Endodermal cell (in vitro differentiated cells): Measurements from ENCODE around the gene COL11A2. TPM values are rescaled to one million over a fixed set of nuclear protein-coding genes. Genes with fewer than 3 reads are reported as not detected.

Experiments
- DNase-seq: peaks from one replicate; pipeline ENCODE4 v3.0.0-alpha.2; 2017
- H3K27ac ChIP-seq: 2 replicates; pipeline ENCODE4 v1.5.1; 2013; ENCODE audit warnings: mild to moderate bottlenecking, low read depth, low read length, moderate library complexity
- H3K27me3 ChIP-seq: 2 replicates; pipeline ENCODE4 v1.6.1; 2013; ENCODE audit warnings: mild to moderate bottlenecking, low read length, moderate library complexity; ENCODE audit not compliant: insufficient read depth, control insufficient read depth, poor library complexity, severe bottlenecking
- H3K36me3 ChIP-seq: 2 replicates; pipeline ENCODE4 v1.7.0; 2013; ENCODE audit warnings: mild to moderate bottlenecking, low read length, moderate library complexity; ENCODE audit not compliant: control insufficient read depth, insufficient read depth
- H3K4me1 ChIP-seq: one replicate; pipeline ENCODE4 v1.7.0; 2013; ENCODE audit warnings: low read length; ENCODE audit not compliant: control insufficient read depth, insufficient read depth
- H3K4me3 ChIP-seq: 2 replicates; pipeline ENCODE4 v1.5.1; 2013; ENCODE audit warnings: mild to moderate bottlenecking, low read length, moderate library complexity
- H3K9ac ChIP-seq: 2 replicates; pipeline ENCODE4 v1.6.1; 2013; ENCODE audit warnings: mild to moderate bottlenecking, low read length, moderate library complexity; ENCODE audit not compliant: poor library complexity, severe bottlenecking; ENCODE audit errors: extremely low read depth
- H3K9me3 ChIP-seq: 2 replicates; pipeline ENCODE4 v1.6.1; 2013; ENCODE audit warnings: mild to moderate bottlenecking, low read length, moderate library complexity; ENCODE audit not compliant: control insufficient read depth
- H3K27ac Mint-ChIP-seq: 2 replicates; pipeline ENCODE4 v1.8.0; 2020; ENCODE audit warnings: mixed read lengths
- H3K27me3 Mint-ChIP-seq: 2 replicates; pipeline ENCODE4 v1.8.0; 2021; ENCODE audit warnings: mild to moderate bottlenecking, mixed read lengths; ENCODE audit not compliant: insufficient read depth
- H3K36me3 Mint-ChIP-seq: 2 replicates; pipeline ENCODE4 v1.8.0; 2020; ENCODE audit warnings: low read depth, mixed read lengths
- H3K4me1 Mint-ChIP-seq: 2 replicates; pipeline ENCODE4 v1.8.0; 2020; ENCODE audit warnings: mixed read lengths
- H3K4me3 Mint-ChIP-seq: 2 replicates; pipeline ENCODE4 v1.8.0; 2020; ENCODE audit warnings: mild to moderate bottlenecking, moderate library complexity, mixed read lengths
- H3K9me3 Mint-ChIP-seq: 2 replicates; pipeline ENCODE4 v1.8.0; 2020; ENCODE audit warnings: mild to moderate bottlenecking, mixed read lengths
- CTCF ChIP-seq: fragments of 200-600 bp; sonication (generic); conservative IDR thresholded peaks from 2 replicates; pipeline ENCODE4 v1.5.0; 2021; ENCODE audit warnings: antibody characterized with exemption, mild to moderate bottlenecking
- WGBS, 2 experiments: methylation state at CpG; one replicate each; pipeline versions ENCODE4 v1.1.5 to v1.1.7; 2013; ENCODE audit warnings: missing lambda C conversion rate in 2 of 2, mixed read lengths in 1 of 2; ENCODE audit not compliant: insufficient coverage in 1 of 2, insufficient read length in 1 of 2; 5-methylcytosine and 5-hydroxymethylcytosine counted together
- total RNA-seq, 2 donors: library from RNA; stranded (reverse); fragmentation: NEBNext Ultra II Directional in 1 of 2; extraction: Animal tissue kit (Norgen Biotek cat#: 25700) in 1 of 2; gene quantifications; 2 replicates in 1 of 2; 3 replicates in 1 of 2; pipeline ENCODE4 v1.2.1, GENCODE V29; 2021

The COL11A2 gene
- total RNA-seq, 2 donors from 2014 or later, result 1.3 to 2.8 TPM

- Histone ChIP-seq H3K27me3 (peaks cover 35% of the 10 kb centered on the region), H3K27ac (no peak overlapping the region), H3K9ac (no peak overlapping the region), H3K36me3 (no peaks in the 10 kb centered on the region), H3K9me3 (peaks cover 4% of the 10 kb centered on the region), H3K4me1 (no peaks in the 10 kb centered on the region), H3K4me3 (no peak overlapping the region)
- H3K9me3 Mint-ChIP-seq, result no peaks in the 10 kb centered on the region
- no peak for TF ChIP-seq CTCF
- 78 to 84% methylated on average over 5 to 8 of the region's 9 CpGs for WGBS, 2 experiments
- H3K27me3 Mint-ChIP-seq, result peaks cover 49% of the 10 kb centered on the region
- H3K36me3 Mint-ChIP-seq, result no peaks in the 10 kb centered on the region
- H3K4me3 Mint-ChIP-seq, result no peak overlapping the region
- H3K4me1 Mint-ChIP-seq, result no peaks in the 10 kb centered on the region
- DNase-seq, result no peak
- no peak overlapping the region for H3K27ac Mint-ChIP-seq
Measured at GRCh38 chr6:33185190-33185589, 7.1 kb downstream of the COL11A2 start.

- Histone ChIP-seq H3K4me1 (no peaks in the 10 kb centered on the region), H3K9ac (no peak overlapping the region), H3K36me3 (no peaks in the 10 kb centered on the region), H3K27me3 (peaks cover 19% of the 10 kb centered on the region), H3K9me3 (peaks cover 4% of the 10 kb centered on the region), H3K4me3 (no peak overlapping the region), H3K27ac (no peak overlapping the region)
- H3K27me3 Mint-ChIP-seq, result peaks cover 48% of the 10 kb centered on the region
- no peak overlapping the region for H3K27ac Mint-ChIP-seq
- no peak for TF ChIP-seq CTCF
- no peaks in the 10 kb centered on the region for H3K4me1 Mint-ChIP-seq
- no peak overlapping the region for H3K4me3 Mint-ChIP-seq
- no peaks in the 10 kb centered on the region for H3K9me3 Mint-ChIP-seq
- DNase-seq, result no peak
- 94 to 95% methylated on average over 4 to 5 of the region's 5 CpGs for WGBS, 2 experiments
- H3K36me3 Mint-ChIP-seq, result no peaks in the 10 kb centered on the region
Measured at GRCh38 chr6:33183071-33183683, 9.1 kb downstream of the COL11A2 start.

- Histone ChIP-seq H3K9me3 (peaks cover 4% of the 10 kb centered on the region), H3K36me3 (no peaks in the 10 kb centered on the region), H3K27me3 (peaks cover 2% of the 10 kb centered on the region), H3K4me1 (no peaks in the 10 kb centered on the region), H3K4me3 (no peak overlapping the region), H3K27ac (no peak overlapping the region), H3K9ac (no peak overlapping the region)
- WGBS, 2 experiments, result 92 to 93% methylated on average over 3 to 7 of the region's 7 CpGs
- no peak overlapping the region for H3K4me3 Mint-ChIP-seq
- no peak overlapping the region for H3K27ac Mint-ChIP-seq
- no peak for DNase-seq
- no peaks in the 10 kb centered on the region for H3K9me3 Mint-ChIP-seq
- no peak for TF ChIP-seq CTCF
- no peaks in the 10 kb centered on the region for H3K36me3 Mint-ChIP-seq
- peaks cover 33% of the 10 kb centered on the region for H3K27me3 Mint-ChIP-seq
- H3K4me1 Mint-ChIP-seq, result no peaks in the 10 kb centered on the region
Measured at GRCh38 chr6:33181141-33181540, 11.1 kb downstream of the COL11A2 start.
